Fibroblast of mammary gland (primary cell): ENCODE data around the gene PIK3C3.
"Not testable (repeated sequence)": the region's sequence is repeated elsewhere in the genome, so short reads cannot be mapped to it uniquely, and the experiment has no call there.

Experiments
- DNase-seq: peaks from one replicate; pipeline ENCODE4 v3.0.0-alpha.2; 2010; ENCODE audit warnings: low read depth
- H3K4me3 ChIP-seq: 2 replicates; pipeline ENCODE4 v1.5.1; 2011; ENCODE audit warnings: low read depth, mild to moderate bottlenecking, low read length, moderate library complexity; ENCODE audit not compliant: control insufficient read depth
- CTCF ChIP-seq: conservative IDR thresholded peaks from 2 replicates; pipeline ENCODE4 v1.5.1; 2011; ENCODE audit warnings: low read depth, low read length, inconsistent platforms; ENCODE audit not compliant: control insufficient read depth, insufficient read depth

Gene PIK3C3

GRCh38 chr18:42001801-42002200 lies 46.8 kb downstream of the PIK3C3 start:
- H3K4me3 ChIP-seq = no peak overlapping the region
- no peak for DNase-seq
- no peak for TF ChIP-seq CTCF

- DNase-seq = no peak
- TF ChIP-seq CTCF = no peak
- no peak overlapping the region for H3K4me3 ChIP-seq
These were observed 49.6 kb downstream of the PIK3C3 start for GRCh38 chr18:42004653-42005052.

DNA sequence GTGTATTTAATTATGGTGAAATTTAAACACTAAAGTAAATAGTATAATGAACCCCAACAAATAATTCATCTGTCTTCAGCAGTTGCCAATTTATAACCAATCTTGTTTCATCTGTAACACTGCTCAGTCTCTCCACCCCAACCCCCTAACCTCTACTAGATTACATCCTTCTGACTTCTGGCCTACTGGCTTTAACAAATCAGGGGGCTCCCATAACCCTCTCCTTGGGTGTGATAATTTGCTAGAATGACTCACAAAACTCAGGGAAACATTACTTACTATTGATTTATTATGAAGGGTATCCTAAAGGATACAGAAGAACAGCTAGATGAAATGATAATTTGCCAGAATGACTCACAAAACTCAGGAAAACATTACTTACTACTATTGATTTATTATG lies 50.7 kb downstream of the PIK3C3 start:
- H3K4me3 ChIP-seq = no peak overlapping the region

DNA sequence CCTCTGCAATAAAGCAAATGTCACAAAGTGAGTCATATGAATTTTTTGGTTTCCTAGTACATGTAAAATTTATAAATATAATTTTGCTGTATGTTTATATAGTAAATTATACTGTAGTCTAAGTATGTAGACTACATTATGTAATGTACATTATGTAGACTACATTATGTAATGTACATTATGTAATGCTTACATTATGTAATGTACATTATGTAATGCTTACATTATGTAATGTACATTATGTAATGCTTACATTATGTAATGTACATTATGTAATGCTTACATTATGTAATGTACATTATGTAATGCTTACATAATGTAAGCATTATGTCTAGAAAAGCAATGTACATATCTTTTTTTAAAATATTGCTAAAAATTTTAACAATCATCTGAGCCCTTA lies 54.4 kb downstream of the PIK3C3 start:
- not testable (repeated sequence) for DNase-seq, H3K4me3 ChIP-seq

More for the DNA sequence above, 50.7 kb downstream of the PIK3C3 start:
- TF ChIP-seq CTCF = no peak
- peak; percentile 33 for DNase-seq

DNA sequence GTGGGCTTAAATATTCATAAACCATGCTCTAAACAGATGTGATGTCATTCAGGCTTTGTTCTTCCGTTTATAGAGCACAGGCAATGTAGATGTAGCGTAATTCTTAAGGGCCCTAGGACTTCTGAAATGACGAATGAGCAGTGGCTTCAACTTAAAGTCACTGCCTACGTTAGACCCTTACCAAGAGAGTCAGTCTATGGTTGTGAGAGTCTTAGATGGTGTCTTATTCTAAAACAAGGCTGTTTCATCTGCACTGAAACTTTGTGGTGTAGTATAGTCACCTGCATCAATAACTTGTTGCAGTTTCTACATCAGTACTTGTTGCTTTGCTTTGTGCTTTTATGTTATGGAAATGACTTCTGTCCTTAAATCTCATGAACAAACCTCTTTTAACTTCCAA lies 56.0 kb downstream of the PIK3C3 start:
- no peak for TF ChIP-seq CTCF
- DNase-seq = no peak
- H3K4me3 ChIP-seq = no peak overlapping the region

DNA sequence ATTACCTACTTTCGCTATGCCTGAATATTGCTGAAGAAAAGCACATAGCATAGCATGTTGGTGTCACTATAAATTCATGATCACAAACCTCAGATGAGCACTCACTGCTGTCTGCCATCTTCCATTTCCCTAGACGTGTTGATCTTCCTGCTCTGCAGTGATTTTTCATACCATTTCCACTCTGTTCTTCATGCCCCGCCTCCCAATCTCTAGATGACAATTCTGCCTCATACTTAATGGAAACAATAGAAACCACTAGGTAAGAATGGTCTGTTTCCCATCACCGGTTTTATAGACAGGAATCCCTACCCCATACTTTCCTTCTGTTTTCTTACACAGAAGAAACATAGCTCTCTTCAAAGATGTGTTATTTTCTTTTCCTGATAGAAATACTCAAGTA lies 63.8 kb downstream of the PIK3C3 start:
- TF ChIP-seq CTCF = no peak
- no peak for DNase-seq
- no peak overlapping the region for H3K4me3 ChIP-seq

DNA sequence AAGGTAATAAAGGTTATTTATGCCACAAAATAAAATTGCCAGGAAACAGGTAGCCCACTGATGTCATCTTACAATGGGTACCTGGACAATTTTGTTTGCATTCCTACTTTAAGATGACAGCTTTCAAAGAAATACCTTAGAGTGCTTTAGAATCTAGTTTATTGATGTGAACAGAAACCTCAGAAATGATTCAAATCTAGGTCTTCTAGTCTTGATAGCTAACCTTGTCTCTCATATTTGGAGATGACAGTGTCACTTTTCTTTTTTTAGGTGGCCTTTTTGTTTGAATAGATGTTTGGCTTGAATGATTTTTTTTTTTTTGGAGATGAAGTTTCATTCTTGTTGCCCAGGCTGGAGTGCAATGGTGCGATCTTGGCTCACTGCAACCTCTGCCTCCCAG lies 69.1 kb downstream of the PIK3C3 start:
- H3K4me3 ChIP-seq = no peak overlapping the region
- DNase-seq = no peak
- no peak for TF ChIP-seq CTCF
